A549 (cell line): ENCODE results near the gene DNAJC7.

ENCODE experiments used
- BCL3 ChIP-seq: fragments of >200 bp; sonication (Bioruptor Twin); formaldehyde crosslinking; IDR thresholded peaks from 3 replicates; pipeline ENCODE4 v1.6.1; 2016
- CBX8 ChIP-seq: fragments of 200-600 bp; sonication (generic); IDR thresholded peaks from 2 replicates; pipeline ENCODE4 v1.6.1; 2016
- CHD2 ChIP-seq: fragments of 150-350 bp; IDR thresholded peaks from 2 replicates; pipeline ENCODE4 v1.6.1; 2014; ENCODE audit warnings: low read length; ENCODE audit not compliant: partially characterized antibody
- CTCF ChIP-seq: fragments of >200 bp; sonication (Bioruptor Twin); formaldehyde crosslinking; IDR thresholded peaks from 3 replicates; pipeline ENCODE4 v1.5.1; 2016
- EP300 ChIP-seq, 2 experiments: fragments of >200 bp; sonication (Bioruptor Twin); formaldehyde crosslinking; IDR thresholded peaks; 2 replicates in 1 of 2; 3 replicates in 1 of 2; pipeline ENCODE4 v1.6.1; 2016 to 2017
- FOSL2 ChIP-seq, 2 experiments: fragments of 450-650 bp in 1 of 2; fragments of >200 bp in 1 of 2; sonication (Bioruptor Twin) in 1 of 2; formaldehyde crosslinking; IDR thresholded peaks; 2 replicates each; pipeline versions ENCODE4 v1.5.0 to v1.6.1; 2016 to 2020; ENCODE audit warnings: mild to moderate bottlenecking in 1 of 2, moderate library complexity in 1 of 2
- JUNB ChIP-seq: fragments of >200 bp; sonication (Bioruptor Twin); formaldehyde crosslinking; IDR thresholded peaks from 2 replicates; pipeline ENCODE4 v1.6.1; 2016
- MAZ ChIP-seq: fragments of 150-350 bp; IDR thresholded peaks from 2 replicates; pipeline ENCODE4 v1.6.1; 2014; ENCODE audit warnings: antibody characterized with exemption, low read depth, low read length, borderline replicate concordance
- POLR2A ChIP-seq: IDR thresholded peaks from 2 replicates; pipeline ENCODE4 v1.6.1; 2012; ENCODE audit warnings: mild to moderate bottlenecking, low read length
- RAD21 ChIP-seq, 2 experiments: fragments of >200 bp in 1 of 2; sonication (Bioruptor Twin) in 1 of 2; formaldehyde crosslinking in 1 of 2; IDR thresholded peaks in 1 of 2; conservative IDR thresholded peaks in 1 of 2; 2 replicates in 1 of 2; 3 replicates in 1 of 2; pipeline ENCODE4 v1.6.1; 2012 to 2018; ENCODE audit warnings: inconsistent platforms in 1 of 2
- REST ChIP-seq: fragments of 200-600 bp; sonication (generic); IDR thresholded peaks from 2 replicates; pipeline ENCODE4 v1.6.1; 2016; ENCODE audit warnings: antibody characterized with exemption, mild to moderate bottlenecking, moderate library complexity

GRCh38 chr17:41962768-41963434 lies 54.3 kb downstream of the DNAJC7 start:
- TF ChIP-seq CHD2 (no peak), BCL3 (no peak), RAD21 (conservative IDR thresholded peaks at IDR 0.05 in 1 of 2, IDR thresholded peaks at IDR 0.05 in 1 of 2) (peak; percentile 96 to 97), CBX8 (no peak), FOSL2 (IDR thresholded peaks at IDR 0.05) (no peak), FOSL2 (CRISPR knock-in tag; IDR thresholded peaks at IDR 0.05) (no peak), CTCF (peak; percentile 98), REST (no peak), EP300 (IDR thresholded peaks at IDR 0.05) (no peak), JUNB (no peak), MAZ (no peak), POLR2A (no peak)
